Measurements from ENCODE around the gene CPHXL. TPM values are rescaled to one million over a fixed set of nuclear protein-coding genes. Genes with fewer than 3 reads are reported as not detected.

The CPHXL gene
- total and polyA plus RNA-seq, 2 donors (not counting 1 experiment from before 2014, with no cell fraction given): not detected

DNA sequence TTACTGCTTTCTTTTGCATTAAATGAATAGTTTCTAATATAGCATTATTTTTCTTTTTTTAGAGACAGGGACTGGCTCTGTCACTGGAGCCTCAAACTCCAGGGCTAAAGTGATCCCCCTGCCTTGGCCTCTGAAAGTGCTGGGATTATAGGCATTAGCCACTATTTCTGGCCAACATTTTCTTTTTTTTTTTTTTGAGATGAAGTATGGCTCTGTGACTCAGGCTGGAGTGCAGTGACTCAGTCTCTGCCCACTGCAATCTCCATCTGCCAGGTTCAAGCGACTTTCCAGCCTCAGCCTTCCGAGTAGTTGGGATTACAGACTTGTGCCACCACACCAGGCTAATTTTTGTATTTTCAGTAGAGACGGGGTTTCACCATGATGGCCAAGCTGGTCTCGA is 23.0 kb downstream of the CPHXL start:
- no peaks in the 10 kb centered on the region for H3K79me2 ChIP-seq (ENCODE audit: control insufficient read depth, insufficient read depth, low read length)
- TF ChIP-seq, protein P1, sequence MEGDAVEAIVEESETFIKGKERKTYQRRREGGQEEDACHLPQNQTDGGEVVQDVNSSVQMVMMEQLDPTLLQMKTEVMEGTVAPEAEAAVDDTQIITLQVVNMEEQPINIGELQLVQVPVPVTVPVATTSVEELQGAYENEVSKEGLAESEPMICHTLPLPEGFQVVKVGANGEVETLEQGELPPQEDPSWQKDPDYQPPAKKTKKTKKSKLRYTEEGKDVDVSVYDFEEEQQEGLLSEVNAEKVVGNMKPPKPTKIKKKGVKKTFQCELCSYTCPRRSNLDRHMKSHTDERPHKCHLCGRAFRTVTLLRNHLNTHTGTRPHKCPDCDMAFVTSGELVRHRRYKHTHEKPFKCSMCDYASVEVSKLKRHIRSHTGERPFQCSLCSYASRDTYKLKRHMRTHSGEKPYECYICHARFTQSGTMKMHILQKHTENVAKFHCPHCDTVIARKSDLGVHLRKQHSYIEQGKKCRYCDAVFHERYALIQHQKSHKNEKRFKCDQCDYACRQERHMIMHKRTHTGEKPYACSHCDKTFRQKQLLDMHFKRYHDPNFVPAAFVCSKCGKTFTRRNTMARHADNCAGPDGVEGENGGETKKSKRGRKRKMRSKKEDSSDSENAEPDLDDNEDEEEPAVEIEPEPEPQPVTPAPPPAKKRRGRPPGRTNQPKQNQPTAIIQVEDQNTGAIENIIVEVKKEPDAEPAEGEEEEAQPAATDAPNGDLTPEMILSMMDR (conservative IDR thresholded peaks at IDR 0.05 in 1 of 2, IDR thresholded peaks at IDR 0.05 in 1 of 2; ENCODE audit: low read depth in 1 of 2, low read length in 2 of 2): no peak
- TF ChIP-seq EZH2 (IDR thresholded peaks at IDR 0.05; ENCODE audit: low read length, missing control alignments): no peak
- no peak overlapping the region for H3K4me3 ChIP-seq (replicated peaks in 1 of 4; ENCODE audit: control extremely low read depth in 1 of 4, insufficient read depth in 1 of 4, low read depth in 3 of 4, low read length in 4 of 4)
- no peaks in the 10 kb centered on the region for H3K36me3 ChIP-seq (ENCODE audit: control insufficient read depth, insufficient read depth, low read length)
- no peak overlapping the region for H3K4me2 ChIP-seq (ENCODE audit: extremely low read depth, insufficient read depth, low read length)
- H3K4me1 ChIP-seq (ENCODE audit: control insufficient read depth, extremely low read depth, insufficient read depth, low read length): no peaks in the 10 kb centered on the region
- no peak overlapping the region for H3K27ac ChIP-seq (ENCODE audit: insufficient read depth, low read length)
- DNase-seq (ENCODE audit: low read depth in 2 of 2): peak; percentile 5 to 52
- no peak overlapping the region for H3K9ac ChIP-seq (ENCODE audit: insufficient read depth, low read length)
- no peaks in the 10 kb centered on the region for H3K27me3 ChIP-seq (ENCODE audit: control insufficient read depth, insufficient read depth, low read length)
- no peaks in the 10 kb centered on the region for H4K20me1 ChIP-seq (ENCODE audit: control insufficient read depth, extremely low read depth, insufficient read depth, low read length)
- no peaks in the 10 kb centered on the region for H3K9me3 ChIP-seq (ENCODE audit: control insufficient read depth, insufficient read depth, low read depth, low read length)
- no peak overlapping the region for H2AFZ ChIP-seq (ENCODE audit: low read length)

DNA sequence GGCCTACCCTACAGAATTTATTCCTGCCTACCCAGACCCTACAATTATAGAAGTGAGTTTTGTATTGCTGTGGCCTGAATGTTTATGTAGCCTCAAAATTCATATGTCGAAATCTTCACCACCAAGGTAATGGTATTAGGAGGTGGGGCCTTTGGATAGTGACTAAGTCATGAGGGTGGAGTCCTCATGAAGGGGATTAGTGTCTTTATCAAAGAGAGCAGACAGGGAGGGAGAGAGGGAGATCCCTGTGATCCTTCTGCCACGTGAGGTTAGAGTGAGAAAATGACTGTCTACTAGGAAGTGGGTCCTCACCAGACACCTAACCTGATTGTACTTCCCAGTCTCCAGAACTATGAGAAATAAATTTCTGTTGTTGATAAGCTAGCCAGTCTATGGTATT is 24.0 kb downstream of the CPHXL start:
- H3K4me2 ChIP-seq (ENCODE audit: extremely low read depth, insufficient read depth, low read length): no peak overlapping the region
- no peak for DNase-seq (ENCODE audit: low read depth in 2 of 2)
- H3K27ac ChIP-seq (ENCODE audit: insufficient read depth, low read length): no peak overlapping the region
- H3K9me3 ChIP-seq (ENCODE audit: control insufficient read depth, insufficient read depth, low read depth, low read length): no peaks in the 10 kb centered on the region
- H3K27me3 ChIP-seq (ENCODE audit: control insufficient read depth, insufficient read depth, low read length): no peaks in the 10 kb centered on the region
- H3K9ac ChIP-seq (ENCODE audit: insufficient read depth, low read length): no peak overlapping the region
- no peaks in the 10 kb centered on the region for H4K20me1 ChIP-seq (ENCODE audit: control insufficient read depth, extremely low read depth, insufficient read depth, low read length)
- H2AFZ ChIP-seq (ENCODE audit: low read length): no peak overlapping the region
- H3K4me3 ChIP-seq (replicated peaks in 1 of 4; ENCODE audit: control extremely low read depth in 1 of 4, insufficient read depth in 1 of 4, low read depth in 3 of 4, low read length in 4 of 4): no peak overlapping the region
- no peak for TF ChIP-seq EZH2 (IDR thresholded peaks at IDR 0.05; ENCODE audit: low read length, missing control alignments)
- TF ChIP-seq, protein P1 (conservative IDR thresholded peaks at IDR 0.05 in 1 of 2, IDR thresholded peaks at IDR 0.05 in 1 of 2; ENCODE audit: low read depth in 1 of 2, low read length in 2 of 2): no peak
- no peaks in the 10 kb centered on the region for H3K36me3 ChIP-seq (ENCODE audit: control insufficient read depth, insufficient read depth, low read length)
- no peaks in the 10 kb centered on the region for H3K79me2 ChIP-seq (ENCODE audit: control insufficient read depth, insufficient read depth, low read length)
- no peaks in the 10 kb centered on the region for H3K4me1 ChIP-seq (ENCODE audit: control insufficient read depth, extremely low read depth, insufficient read depth, low read length)

DNA sequence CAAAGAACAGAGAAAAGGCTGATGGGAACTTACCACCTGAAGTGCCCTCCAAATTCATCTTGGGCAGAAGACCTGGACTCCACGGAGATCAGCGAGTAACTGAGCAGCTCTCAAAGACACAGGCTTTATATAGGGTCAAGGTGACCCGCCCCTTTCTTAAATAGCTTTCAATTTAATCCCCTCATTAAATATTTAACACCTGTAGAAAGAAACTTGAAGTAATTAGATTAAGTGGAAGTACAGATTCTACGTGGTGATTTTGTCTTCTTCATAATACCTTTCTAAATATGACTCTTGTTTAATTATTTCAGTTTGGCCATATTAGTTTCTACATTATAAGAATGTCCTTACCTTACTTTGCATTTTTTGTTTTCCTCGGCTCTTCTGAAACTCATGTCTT is 24.9 kb downstream of the CPHXL start, which contains the start of gene DUXB:
TSS of gene DUXB (minus strand) at position 101 of the 400 bp plus-strand sequence. CDS start at position 58, 43 bp downstream.
- H3K9ac ChIP-seq (ENCODE audit: insufficient read depth, low read length): no peak within 1 kb of the TSS
- H3K36me3 ChIP-seq (ENCODE audit: control insufficient read depth, insufficient read depth, low read length): no peaks in the 10 kb centered on the region
- no peak for DNase-seq (ENCODE audit: low read depth in 2 of 2)
- no peak within 1 kb of the TSS for H3K4me3 ChIP-seq (replicated peaks in 1 of 4; ENCODE audit: control extremely low read depth in 1 of 4, insufficient read depth in 1 of 4, low read depth in 3 of 4, low read length in 4 of 4)
- H3K4me1 ChIP-seq (ENCODE audit: control insufficient read depth, extremely low read depth, insufficient read depth, low read length): no peaks in the 10 kb centered on the region
- no peak within 1 kb of the TSS for H3K4me2 ChIP-seq (ENCODE audit: extremely low read depth, insufficient read depth, low read length)
- H2AFZ ChIP-seq (ENCODE audit: low read length): no peak within 1 kb of the TSS
- H3K27me3 ChIP-seq (ENCODE audit: control insufficient read depth, insufficient read depth, low read length): no peaks in the 10 kb centered on the region
- H3K27ac ChIP-seq (ENCODE audit: insufficient read depth, low read length): no peak within 1 kb of the TSS
- H3K9me3 ChIP-seq (ENCODE audit: control insufficient read depth, insufficient read depth, low read depth, low read length): no peaks in the 10 kb centered on the region
- TF ChIP-seq, protein P1 (conservative IDR thresholded peaks at IDR 0.05 in 1 of 2, IDR thresholded peaks at IDR 0.05 in 1 of 2; ENCODE audit: low read depth in 1 of 2, low read length in 2 of 2): no peak
- no peak for TF ChIP-seq EZH2 (IDR thresholded peaks at IDR 0.05; ENCODE audit: low read length, missing control alignments)
- no peaks in the 10 kb centered on the region for H3K79me2 ChIP-seq (ENCODE audit: control insufficient read depth, insufficient read depth, low read length)
- H4K20me1 ChIP-seq (ENCODE audit: control insufficient read depth, extremely low read depth, insufficient read depth, low read length): no peaks in the 10 kb centered on the region

Data from fibroblast of lung (primary cell).